WERI-Rb-1 (cell line): Measurements from ENCODE around the gene AGPAT2.
"Not testable (repeated sequence)": the region's sequence is repeated elsewhere in the genome, so short reads cannot be mapped to it uniquely, and the experiment has no call there.

Experiments
- DNase-seq: peaks from one replicate; pipeline ENCODE4 v3.0.0-alpha.2; 2020
- H3K27ac ChIP-seq: fragments of 250-450 bp; sonication (Bioruptor Pico); 2 replicates; pipeline ENCODE4 v1.5.1; 2020; ENCODE audit warnings: mild to moderate bottlenecking, moderate library complexity
- H3K27me3 ChIP-seq: fragments of 250-450 bp; sonication (Bioruptor Pico); 2 replicates; pipeline ENCODE4 v1.5.1; 2021; ENCODE audit warnings: mild to moderate bottlenecking, low read depth, moderate library complexity; ENCODE audit not compliant: insufficient read depth, severe bottlenecking
- H3K36me3 ChIP-seq: fragments of 250-450 bp; sonication (Bioruptor Pico); 2 replicates; pipeline ENCODE4 v1.5.1; 2020; ENCODE audit warnings: mild to moderate bottlenecking, moderate library complexity
- H3K4me3 ChIP-seq: 2 replicates; pipeline ENCODE4 v1.5.1; 2011; ENCODE audit warnings: low read depth, mild to moderate bottlenecking, control low read depth, low read length
- H3K9me3 ChIP-seq: fragments of 250-450 bp; sonication (Bioruptor Pico); 2 replicates; pipeline ENCODE4 v1.5.1; 2021; ENCODE audit warnings: mild to moderate bottlenecking, moderate library complexity; ENCODE audit not compliant: severe bottlenecking
- TF ChIP-seq, protein P1 (sequence below): IDR thresholded peaks from 2 replicates; pipeline ENCODE4 v1.5.1; 2011; ENCODE audit warnings: low read depth, mild to moderate bottlenecking, control low read depth, inconsistent platforms, low read length

The AGPAT2 gene

DNA sequence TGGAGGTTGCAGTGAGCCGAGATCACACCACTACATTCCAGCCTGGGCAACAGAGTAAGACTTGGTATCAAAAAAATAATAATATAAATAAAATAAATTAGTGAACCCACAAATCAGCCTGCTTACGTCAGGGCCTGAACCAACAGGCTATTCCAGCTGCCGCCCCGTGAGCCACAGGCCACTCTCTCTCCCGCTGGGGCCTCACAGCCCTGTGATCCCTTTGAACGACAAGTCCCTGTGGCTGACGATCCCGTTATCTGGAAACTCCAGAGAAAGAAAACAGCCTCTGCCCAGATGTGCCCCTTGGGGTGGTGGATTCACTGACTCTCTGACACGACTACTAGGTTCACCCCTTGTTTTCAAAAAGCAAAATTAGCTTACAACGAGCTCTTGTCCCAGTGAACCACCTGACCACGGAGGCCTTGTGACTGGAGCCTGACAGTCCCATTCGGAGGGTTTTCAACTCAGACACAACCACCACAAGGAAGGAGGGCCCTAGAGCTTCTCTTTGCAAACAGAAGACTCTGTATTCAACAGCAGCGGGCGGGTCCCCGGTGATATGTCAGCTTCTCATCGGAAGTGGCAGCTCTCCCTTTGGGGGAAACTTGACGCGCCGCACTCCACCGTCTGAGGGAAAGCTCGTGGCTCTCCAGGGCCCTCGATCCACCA lies 20.7 kb upstream of the AGPAT2 start:
- TF ChIP-seq, protein P1, sequence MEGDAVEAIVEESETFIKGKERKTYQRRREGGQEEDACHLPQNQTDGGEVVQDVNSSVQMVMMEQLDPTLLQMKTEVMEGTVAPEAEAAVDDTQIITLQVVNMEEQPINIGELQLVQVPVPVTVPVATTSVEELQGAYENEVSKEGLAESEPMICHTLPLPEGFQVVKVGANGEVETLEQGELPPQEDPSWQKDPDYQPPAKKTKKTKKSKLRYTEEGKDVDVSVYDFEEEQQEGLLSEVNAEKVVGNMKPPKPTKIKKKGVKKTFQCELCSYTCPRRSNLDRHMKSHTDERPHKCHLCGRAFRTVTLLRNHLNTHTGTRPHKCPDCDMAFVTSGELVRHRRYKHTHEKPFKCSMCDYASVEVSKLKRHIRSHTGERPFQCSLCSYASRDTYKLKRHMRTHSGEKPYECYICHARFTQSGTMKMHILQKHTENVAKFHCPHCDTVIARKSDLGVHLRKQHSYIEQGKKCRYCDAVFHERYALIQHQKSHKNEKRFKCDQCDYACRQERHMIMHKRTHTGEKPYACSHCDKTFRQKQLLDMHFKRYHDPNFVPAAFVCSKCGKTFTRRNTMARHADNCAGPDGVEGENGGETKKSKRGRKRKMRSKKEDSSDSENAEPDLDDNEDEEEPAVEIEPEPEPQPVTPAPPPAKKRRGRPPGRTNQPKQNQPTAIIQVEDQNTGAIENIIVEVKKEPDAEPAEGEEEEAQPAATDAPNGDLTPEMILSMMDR = no peak
- no peaks in the 10 kb centered on the region for H3K36me3 ChIP-seq
- no peaks in the 10 kb centered on the region for H3K9me3 ChIP-seq
- no peak overlapping the region for H3K27ac ChIP-seq
- H3K4me3 ChIP-seq = no peak overlapping the region
- DNase-seq = no peak
- no peaks in the 10 kb centered on the region for H3K27me3 ChIP-seq

DNA sequence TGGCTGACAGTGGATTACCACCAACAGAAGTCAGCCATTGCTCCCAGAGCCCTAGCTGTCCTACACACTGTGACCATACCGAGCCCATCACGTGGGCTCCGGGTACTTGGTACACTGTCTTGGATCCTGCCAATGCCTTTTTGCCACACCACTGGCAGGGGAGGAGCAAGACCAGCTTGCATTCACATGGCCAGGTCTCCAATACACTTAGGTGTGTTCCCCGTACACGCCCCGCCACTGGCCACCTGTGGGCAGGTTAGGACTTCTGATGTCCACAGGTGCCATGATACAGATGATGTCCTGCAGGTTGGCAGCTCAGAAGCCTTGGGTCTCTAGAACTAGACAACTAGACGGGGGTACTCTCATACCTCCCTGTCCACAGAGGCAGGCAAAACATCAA lies 19.8 kb upstream of the AGPAT2 start:
- no peaks in the 10 kb centered on the region for H3K27me3 ChIP-seq
- TF ChIP-seq, protein P1 = no peak
- DNase-seq = no peak

DNA sequence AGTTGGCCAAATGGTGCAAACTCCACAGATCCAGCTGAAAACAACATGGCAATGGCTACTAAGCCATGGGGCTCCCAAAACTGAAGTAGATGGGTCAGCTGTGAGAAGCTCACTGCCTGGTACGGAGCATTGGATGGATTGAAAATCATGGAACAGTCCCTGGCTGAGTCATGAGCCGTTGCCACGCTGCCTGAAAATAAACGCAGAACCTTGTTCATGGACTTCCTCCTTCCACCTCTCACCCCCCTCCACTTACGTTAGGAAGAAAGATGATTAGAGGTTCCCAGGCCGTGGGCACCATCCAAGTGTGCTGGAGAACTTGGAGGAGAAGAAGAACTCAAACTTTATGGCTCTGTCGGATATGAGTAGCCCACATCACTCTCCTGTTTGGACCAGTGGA lies 18.3 kb upstream of the AGPAT2 start:
- DNase-seq = no peak
- Histone ChIP-seq H3K9me3 (no peaks in the 10 kb centered on the region), H3K27me3 (no peaks in the 10 kb centered on the region), H3K27ac (no peak overlapping the region), H3K36me3 (no peaks in the 10 kb centered on the region), H3K4me3 (no peak overlapping the region)
- TF ChIP-seq, protein P1 = no peak

More for the DNA sequence above, 19.8 kb upstream of the AGPAT2 start:
- Histone ChIP-seq H3K36me3 (no peaks in the 10 kb centered on the region), H3K9me3 (no peaks in the 10 kb centered on the region), H3K27ac (no peak overlapping the region), H3K4me3 (no peak overlapping the region)

DNA sequence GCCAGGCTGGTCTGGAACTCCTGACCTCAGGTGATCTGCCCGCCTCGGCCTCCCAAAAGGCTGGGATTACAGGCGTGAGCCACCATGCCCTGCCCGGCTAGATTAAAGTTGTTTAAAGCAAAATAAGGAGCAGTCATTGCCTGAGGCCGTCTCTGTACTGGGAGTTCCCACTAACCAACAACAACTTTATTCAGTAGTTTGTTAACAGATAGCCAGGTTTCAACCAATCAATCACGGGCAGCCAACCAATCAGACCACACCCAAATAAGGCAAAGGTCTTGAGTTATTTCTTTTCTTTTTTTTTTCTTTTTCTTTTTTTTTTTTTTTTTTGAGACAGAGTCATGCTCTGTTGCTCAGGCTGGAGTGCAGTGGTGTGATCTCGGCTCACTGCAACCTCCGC lies 17.5 kb upstream of the AGPAT2 start:
- DNase-seq, H3K27ac ChIP-seq, H3K9me3 ChIP-seq, H3K36me3 ChIP-seq, H3K27me3 ChIP-seq, H3K4me3 ChIP-seq: not testable (repeated sequence)

DNA sequence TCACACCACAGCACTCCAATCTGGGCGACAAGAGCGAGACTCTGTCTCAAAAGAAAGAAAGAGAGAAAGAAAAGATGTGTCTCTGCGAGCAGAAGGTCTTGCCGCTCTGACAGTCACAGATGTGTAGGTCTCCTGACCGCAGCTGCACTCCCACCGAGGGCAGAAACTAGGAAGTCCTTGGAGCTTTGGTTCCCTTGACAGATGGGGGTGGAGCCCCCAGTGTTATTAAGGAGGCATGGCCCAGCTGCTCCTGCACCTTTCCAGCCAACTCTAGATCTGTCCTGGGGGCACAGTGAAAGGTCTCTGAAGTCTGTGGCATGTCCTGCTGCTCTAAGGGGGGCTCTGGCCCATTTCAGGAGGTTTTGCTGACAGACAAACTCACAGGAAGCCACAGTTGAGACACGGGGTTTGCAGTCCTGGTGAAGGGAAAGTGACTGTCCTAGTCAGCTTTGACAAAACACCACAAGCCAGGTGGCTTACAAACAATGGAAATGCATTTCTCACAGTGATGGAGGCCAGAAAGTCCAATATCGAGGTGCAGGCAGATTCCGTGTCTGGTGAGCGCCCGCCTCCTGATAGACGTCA lies 16.1 kb upstream of the AGPAT2 start:
- peak overlapping the region; percentile 40 for H3K27ac ChIP-seq
- no peaks in the 10 kb centered on the region for H3K9me3 ChIP-seq
- H3K36me3 ChIP-seq = no peaks in the 10 kb centered on the region
- TF ChIP-seq, protein P1 = no peak
- no peaks in the 10 kb centered on the region for H3K27me3 ChIP-seq
- DNase-seq = peak; percentile 49
- no peak overlapping the region for H3K4me3 ChIP-seq

DNA sequence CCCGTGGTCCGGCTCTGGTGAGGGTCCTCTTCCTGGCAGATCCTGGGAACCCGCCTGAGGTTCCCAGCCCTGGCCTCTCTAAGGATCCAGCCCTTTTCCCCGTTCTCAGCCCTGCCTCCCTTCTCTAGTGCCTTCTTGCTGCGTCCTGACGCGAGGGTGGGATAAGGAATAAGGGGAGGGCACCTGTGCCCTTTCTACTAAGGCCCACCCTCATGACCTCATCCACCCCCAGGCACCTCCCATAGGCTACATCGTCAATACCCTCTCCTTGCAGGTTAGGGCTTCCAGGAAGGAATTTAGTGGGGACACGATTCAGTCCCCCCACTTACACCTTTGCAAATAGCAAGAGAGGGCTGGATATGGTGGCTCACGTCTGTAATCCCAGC lies 14.4 kb upstream of the AGPAT2 start:
- H3K9me3 ChIP-seq = no peaks in the 10 kb centered on the region
- TF ChIP-seq, protein P1 = no peak
- no peak overlapping the region for H3K27ac ChIP-seq
- H3K27me3 ChIP-seq = no peaks in the 10 kb centered on the region
- no peak for DNase-seq
- no peaks in the 10 kb centered on the region for H3K36me3 ChIP-seq
- H3K4me3 ChIP-seq = no peak overlapping the region
